Measurements from ENCODE around the gene ZMYND8. TPM values are rescaled to one million over a fixed set of nuclear protein-coding genes. Genes with fewer than 3 reads are reported as not detected.

ZMYND8 gene
- total and polyA plus RNA-seq, 2 donors (not counting 3 experiments of a cell fraction or from before 2014, with no cell fraction given), result 30.6 to 75.2 TPM

GRCh38 chr20:47286681-47287080 is 69.8 kb downstream of the ZMYND8 start:
- Histone ChIP-seq H3K27me3 (ENCODE audit: control insufficient read depth in 2 of 2, insufficient read depth in 2 of 2, low read length in 2 of 2) (no peaks in the 10 kb centered on the region), H2AFZ (ENCODE audit: low read depth, low read length) (no peak overlapping the region), H3K9me1 (replicated peaks; ENCODE audit: control insufficient read depth, extremely low read depth, insufficient read depth, low read length) (no peaks in the 10 kb centered on the region), H4K20me1 (replicated peaks; ENCODE audit: control insufficient read depth, extremely low read depth, insufficient read depth, low read length) (peaks cover 2% of the 10 kb centered on the region), H3K9ac (replicated peaks; ENCODE audit: extremely low read depth, insufficient read depth, low read length) (no peak overlapping the region), H3K4me3 (replicated peaks in 1 of 3; ENCODE audit: insufficient read depth in 1 of 3, low read depth in 1 of 3, low read length in 3 of 3) (no peak overlapping the region), H3K36me3 (ENCODE audit: control insufficient read depth in 2 of 2, extremely low read depth in 1 of 2, insufficient read depth in 2 of 2, low read length in 2 of 2) (peaks cover 41 to 50% of the 10 kb centered on the region in 2 experiments), H3K27ac (ENCODE audit: insufficient read depth, low read depth, low read length) (no peak overlapping the region), H3K4me2 (ENCODE audit: insufficient read depth, low read length) (no peak overlapping the region), H3K79me2 (ENCODE audit: control insufficient read depth, insufficient read depth, low read length) (peaks cover 14% of the 10 kb centered on the region), H3K9me3 (replicated peaks; ENCODE audit: control insufficient read depth, insufficient read depth, low read length) (no peaks in the 10 kb centered on the region), H3K4me1 (ENCODE audit: control insufficient read depth, extremely low read depth, insufficient read depth, low read length) (no peaks in the 10 kb centered on the region)
- dilution Hi-C loops (cut with MboI; ENCODE audit: extremely low pct_ligation_motif_present, low sequenced_read_pairs), result no loop called here
- intact Hi-C loops (cut with micrococcal nuclease), result no loop called here
- TF ChIP-seq CTCF (IDR thresholded peaks at IDR 0.05; ENCODE audit: extremely low read depth in 1 of 2, insufficient read depth in 1 of 2, low read depth in 1 of 2, low read length in 2 of 2), result no peak
- no peak for TF ChIP-seq POLR2AphosphoS5 (IDR thresholded peaks at IDR 0.05; ENCODE audit: insufficient read depth, low read depth, low read length)
- no peak for TF ChIP-seq GATA2 (IDR thresholded peaks at IDR 0.05; ENCODE audit: insufficient read depth, insufficient read length, low read depth, low read length)
- TF ChIP-seq MYC (IDR thresholded peaks at IDR 0.05; ENCODE audit: low read depth, low read length), result no peak
- no peak for TF ChIP-seq JUN (IDR thresholded peaks at IDR 0.05; ENCODE audit: borderline replicate concordance, insufficient read depth, insufficient read length, low read depth)
- TF ChIP-seq MAX (IDR thresholded peaks at IDR 0.05; ENCODE audit: insufficient read depth, insufficient read length), result no peak
- no peak for TF ChIP-seq POLR2A (IDR thresholded peaks at IDR 0.05; ENCODE audit: low read depth, low read length)
- no peak for TF ChIP-seq EZH2 (IDR thresholded peaks at IDR 0.05; ENCODE audit: borderline replicate concordance, low read depth, low read length, severe bottlenecking)
- TF ChIP-seq FOS (IDR thresholded peaks at IDR 0.05; ENCODE audit: borderline replicate concordance, insufficient read depth, low read length), result no peak
- FAIRE-seq (no peak), DNase-seq (ENCODE audit: low read depth, low spot score) (no peak)
- BruUV-seq (replicated peaks), result no TSS peak
- ChIA-PET POLR2A (no interaction called here), CTCF (interaction anchor here (1.6 to 5.5 kb wide), 2 partner anchors 12 to 14 kb away, joined by 3 to 23 read pairs; no protein-coding TSS in a partner anchor)

Measured in endothelial cell of umbilical vein (primary cell).